ENCODE data around the gene MRPL50. TPM values are rescaled to one million over a fixed set of nuclear protein-coding genes. Genes with fewer than 3 reads are reported as not detected.
"Not testable (repeated sequence)": the region's sequence is repeated elsewhere in the genome, so short reads cannot be mapped to it uniquely, and the experiment has no call there.

The MRPL50 gene
- total RNA-seq, 1 donor from 2014 or later, result 17.3 TPM

- Histone ChIP-seq H3K4me3 (peak overlapping the region; percentile 85), H3K27ac (replicated peaks) (peak overlapping the region; percentile 93), H3K36me3 (peaks cover 34% of the 10 kb centered on the region), H3K9me3 (replicated peaks) (peaks cover 28% of the 10 kb centered on the region), H3K27me3 (ENCODE audit: low read depth) (no peaks in the 10 kb centered on the region), H3K4me1 (peaks cover 81% of the 10 kb centered on the region)
- DNase-seq, result no peak
- intact Hi-C loops (cut with micrococcal nuclease), result no loop called here
- TF ChIP-seq CTCF (IDR thresholded peaks at IDR 0.05; ENCODE audit: borderline replicate concordance), result no peak
Measured at GRCh38 chr9:101397746-101398067, 711 bp downstream of the MRPL50 start.

- Histone ChIP-seq H3K4me3 (no peak overlapping the region), H3K27me3 (ENCODE audit: low read depth) (no peaks in the 10 kb centered on the region), H3K4me1 (peaks cover 51% of the 10 kb centered on the region), H3K9me3 (replicated peaks) (peaks cover 21% of the 10 kb centered on the region), H3K36me3 (peaks cover 24% of the 10 kb centered on the region), H3K27ac (replicated peaks) (no peak overlapping the region)
- DNase-seq, result no peak
- no peak for TF ChIP-seq CTCF (IDR thresholded peaks at IDR 0.05; ENCODE audit: borderline replicate concordance)
- intact Hi-C loops (cut with micrococcal nuclease), result no loop called here
Measured at GRCh38 chr9:101394687-101395086, 3.7 kb downstream of the MRPL50 start.

GRCh38 chr9:101393135-101393534 is 5.3 kb downstream of the MRPL50 start:
- Histone ChIP-seq H3K4me1 (peaks cover 40% of the 10 kb centered on the region), H3K36me3 (peaks cover 38% of the 10 kb centered on the region), H3K27ac (replicated peaks) (no peak overlapping the region), H3K4me3 (no peak overlapping the region), H3K27me3 (ENCODE audit: low read depth) (no peaks in the 10 kb centered on the region), H3K9me3 (replicated peaks) (peaks cover 21% of the 10 kb centered on the region)
- DNase-seq, result no peak
- TF ChIP-seq CTCF (IDR thresholded peaks at IDR 0.05; ENCODE audit: borderline replicate concordance), result no peak
- intact Hi-C loops (cut with micrococcal nuclease), result no loop called here

GRCh38 chr9:101388507-101388993 is 9.9 kb downstream of the MRPL50 start:
- DNase-seq, result no peak
- no peak overlapping the region for H3K4me3 ChIP-seq
- H3K27ac ChIP-seq (replicated peaks), result no peak overlapping the region
- no peaks in the 10 kb centered on the region for H3K27me3 ChIP-seq (ENCODE audit: low read depth)
- H3K36me3 ChIP-seq, result peaks cover 29% of the 10 kb centered on the region
- H3K4me1 ChIP-seq, result no peaks in the 10 kb centered on the region
- intact Hi-C loops (cut with micrococcal nuclease), result no loop called here
- TF ChIP-seq CTCF (IDR thresholded peaks at IDR 0.05; ENCODE audit: borderline replicate concordance), result no peak
- peaks cover 32% of the 10 kb centered on the region for H3K9me3 ChIP-seq (replicated peaks)

GRCh38 chr9:101387871-101388506 is 10.4 kb downstream of the MRPL50 start:
- no peak for DNase-seq
- peak; percentile 64 for TF ChIP-seq CTCF (IDR thresholded peaks at IDR 0.05; ENCODE audit: borderline replicate concordance)
- Histone ChIP-seq H3K4me1 (no peaks in the 10 kb centered on the region), H3K27ac (replicated peaks) (no peak overlapping the region), H3K36me3 (peaks cover 29% of the 10 kb centered on the region), H3K4me3 (no peak overlapping the region), H3K9me3 (replicated peaks) (peaks cover 26% of the 10 kb centered on the region), H3K27me3 (ENCODE audit: low read depth) (no peaks in the 10 kb centered on the region)
- intact Hi-C loops (cut with micrococcal nuclease), result no loop called here

GRCh38 chr9:101384873-101385536 is 13.4 kb downstream of the MRPL50 start, which contains the start of gene BAAT:
Gene BAAT, minus strand, starts transcription at chr9:101385006. Its CDS starts 13,602 bp downstream, at chr9:101371404.
- H3K27ac ChIP-seq (replicated peaks); intact Hi-C loops (cut with micrococcal nuclease); DNase-seq; H3K4me1 ChIP-seq; H3K4me3 ChIP-seq; H3K27me3 ChIP-seq (ENCODE audit: low read depth): not testable (repeated sequence)
- peaks cover 17% of the 10 kb centered on the region for H3K36me3 ChIP-seq
- peaks cover 18% of the 10 kb centered on the region for H3K9me3 ChIP-seq (replicated peaks)
